HL-60 (cell line): ENCODE data around the gene MYL12B.

ENCODE experiments used
- POLR2AphosphoS5 ChIP-seq: IDR thresholded peaks from 2 replicates; pipeline ENCODE4 v1.6.1; 2012; ENCODE audit warnings: low read depth
- TF ChIP-seq, protein P1 (sequence below): IDR thresholded peaks from one replicate; pipeline ENCODE4 v1.5.1; 2011; ENCODE audit warnings: low read length, control low read depth, inconsistent platforms; ENCODE audit not compliant: insufficient read depth

- TF ChIP-seq, protein P1, sequence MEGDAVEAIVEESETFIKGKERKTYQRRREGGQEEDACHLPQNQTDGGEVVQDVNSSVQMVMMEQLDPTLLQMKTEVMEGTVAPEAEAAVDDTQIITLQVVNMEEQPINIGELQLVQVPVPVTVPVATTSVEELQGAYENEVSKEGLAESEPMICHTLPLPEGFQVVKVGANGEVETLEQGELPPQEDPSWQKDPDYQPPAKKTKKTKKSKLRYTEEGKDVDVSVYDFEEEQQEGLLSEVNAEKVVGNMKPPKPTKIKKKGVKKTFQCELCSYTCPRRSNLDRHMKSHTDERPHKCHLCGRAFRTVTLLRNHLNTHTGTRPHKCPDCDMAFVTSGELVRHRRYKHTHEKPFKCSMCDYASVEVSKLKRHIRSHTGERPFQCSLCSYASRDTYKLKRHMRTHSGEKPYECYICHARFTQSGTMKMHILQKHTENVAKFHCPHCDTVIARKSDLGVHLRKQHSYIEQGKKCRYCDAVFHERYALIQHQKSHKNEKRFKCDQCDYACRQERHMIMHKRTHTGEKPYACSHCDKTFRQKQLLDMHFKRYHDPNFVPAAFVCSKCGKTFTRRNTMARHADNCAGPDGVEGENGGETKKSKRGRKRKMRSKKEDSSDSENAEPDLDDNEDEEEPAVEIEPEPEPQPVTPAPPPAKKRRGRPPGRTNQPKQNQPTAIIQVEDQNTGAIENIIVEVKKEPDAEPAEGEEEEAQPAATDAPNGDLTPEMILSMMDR = no peak
- TF ChIP-seq POLR2AphosphoS5 = 0 out of 2 replicates have a peak, but pooled peaks have one; percentile 26
These were observed 17.6 kb downstream of the MYL12B start for GRCh38 chr18:3279201-3280185.
